Measurements from ENCODE around the gene AJAP1.
"Not testable (repeated sequence)": the region's sequence is repeated elsewhere in the genome, so short reads cannot be mapped to it uniquely, and the experiment has no call there.

The AJAP1 gene, protein sequence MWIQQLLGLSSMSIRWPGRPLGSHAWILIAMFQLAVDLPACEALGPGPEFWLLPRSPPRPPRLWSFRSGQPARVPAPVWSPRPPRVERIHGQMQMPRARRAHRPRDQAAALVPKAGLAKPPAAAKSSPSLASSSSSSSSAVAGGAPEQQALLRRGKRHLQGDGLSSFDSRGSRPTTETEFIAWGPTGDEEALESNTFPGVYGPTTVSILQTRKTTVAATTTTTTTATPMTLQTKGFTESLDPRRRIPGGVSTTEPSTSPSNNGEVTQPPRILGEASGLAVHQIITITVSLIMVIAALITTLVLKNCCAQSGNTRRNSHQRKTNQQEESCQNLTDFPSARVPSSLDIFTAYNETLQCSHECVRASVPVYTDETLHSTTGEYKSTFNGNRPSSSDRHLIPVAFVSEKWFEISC

DNA sequence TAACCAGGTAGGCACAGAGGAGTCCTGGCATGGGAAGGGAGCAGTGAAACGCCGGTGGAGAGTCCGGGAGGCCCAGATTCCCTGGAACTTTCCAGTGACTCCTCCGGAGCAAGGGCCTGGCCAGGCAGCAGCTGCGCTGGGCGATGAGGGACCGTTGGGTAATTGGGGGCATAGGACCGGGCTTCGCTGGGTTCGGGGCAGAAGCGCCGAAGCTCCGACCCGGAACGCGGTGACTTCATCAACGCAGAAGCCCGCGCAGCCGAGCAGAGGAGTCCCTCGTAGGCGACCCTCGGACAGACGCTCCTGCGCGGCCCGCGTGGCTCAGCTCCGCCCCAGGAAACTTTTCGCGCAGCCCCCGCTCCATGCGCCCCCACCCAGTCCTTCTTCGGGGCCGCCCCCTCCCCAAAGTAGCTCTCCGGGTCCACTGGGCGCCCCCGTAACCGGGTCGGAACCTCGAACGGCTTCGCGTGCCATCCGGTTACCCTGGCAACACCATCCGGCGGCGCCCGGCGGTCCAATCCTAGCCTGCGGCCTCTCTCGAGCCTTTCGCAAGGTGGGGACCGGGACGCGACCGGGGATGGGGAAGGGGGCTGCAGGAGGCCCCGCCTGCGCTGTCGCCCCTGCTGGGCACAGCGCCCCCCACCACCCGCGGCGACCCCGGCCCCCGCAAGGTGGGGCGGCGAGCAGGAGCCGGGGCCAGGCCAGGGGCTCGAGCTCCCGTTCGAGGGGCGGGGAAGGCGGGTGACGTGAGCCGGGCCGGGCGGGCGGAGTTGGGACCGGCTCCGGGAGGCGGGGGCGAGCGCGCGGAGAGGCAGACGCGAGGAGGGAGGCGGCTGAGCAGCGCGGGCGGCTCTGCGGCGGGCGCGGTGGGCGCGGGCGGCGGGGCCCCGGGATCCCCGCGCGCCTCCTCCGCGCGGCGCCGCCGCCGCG lies at the start of gene AJAP1:
AJAP1 (plus strand) TSS at position 814 of the 930 bp plus-strand sequence. CDS start 817 bp downstream, outside the sequence.
- DNase-seq, result no peak

DNA sequence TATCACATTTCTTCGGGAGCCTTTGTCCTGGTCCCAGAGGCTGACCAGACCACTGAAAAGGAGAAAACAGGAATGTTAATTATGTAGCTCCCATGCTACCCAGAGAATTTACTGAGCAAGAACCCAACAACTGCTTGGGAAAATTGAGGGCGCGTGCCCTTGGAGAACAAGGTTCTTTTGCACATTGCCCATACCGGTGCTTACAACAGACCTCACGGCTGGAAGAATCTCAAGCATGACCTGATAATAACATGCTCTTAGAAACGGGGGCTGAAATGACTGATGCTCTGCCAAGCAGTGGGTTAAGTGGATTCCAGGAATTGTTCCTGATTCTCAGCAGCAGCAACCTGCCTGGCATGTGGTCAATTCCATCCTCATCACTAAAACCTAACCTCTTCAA lies 49.3 kb upstream of the AJAP1 start:
- no peak for DNase-seq

DNA sequence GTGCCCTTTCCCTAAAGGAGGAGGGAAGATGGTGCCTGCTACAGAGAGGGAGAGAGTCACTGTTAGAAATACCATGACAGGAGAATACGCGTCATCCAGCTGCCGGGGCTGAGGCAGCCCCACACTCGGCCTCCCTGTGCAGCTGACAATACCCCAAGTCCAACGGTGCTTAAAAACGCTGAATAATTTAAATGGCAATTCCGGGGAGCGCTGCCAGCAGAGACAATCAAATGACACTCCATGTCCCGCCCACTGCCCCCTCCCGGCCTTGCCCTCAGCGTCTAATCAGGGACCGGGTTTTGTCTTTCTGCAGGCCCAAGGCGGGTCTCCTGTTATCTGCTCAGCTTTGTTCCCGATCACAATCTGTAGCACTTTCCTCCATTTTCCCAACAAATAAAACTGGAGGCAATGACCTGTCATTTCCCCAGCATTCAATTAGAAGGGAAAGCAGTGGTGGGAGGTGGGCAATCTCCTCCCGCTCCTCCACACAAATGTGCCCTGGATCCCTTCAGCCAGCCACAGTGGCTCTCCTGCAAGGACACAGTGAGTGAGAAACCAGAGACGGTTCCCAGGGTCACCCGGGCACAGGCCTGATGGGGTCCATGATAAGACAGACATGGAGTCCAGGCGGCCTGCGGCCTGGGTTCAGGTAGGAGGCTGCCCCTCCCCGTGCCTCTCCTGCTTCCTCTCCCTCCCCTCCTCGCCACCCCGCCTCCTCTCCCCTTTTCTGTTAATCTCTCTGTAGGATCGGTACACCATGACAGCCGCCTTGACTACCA lies 42.7 kb upstream of the AJAP1 start:
- no peak for DNase-seq

DNA sequence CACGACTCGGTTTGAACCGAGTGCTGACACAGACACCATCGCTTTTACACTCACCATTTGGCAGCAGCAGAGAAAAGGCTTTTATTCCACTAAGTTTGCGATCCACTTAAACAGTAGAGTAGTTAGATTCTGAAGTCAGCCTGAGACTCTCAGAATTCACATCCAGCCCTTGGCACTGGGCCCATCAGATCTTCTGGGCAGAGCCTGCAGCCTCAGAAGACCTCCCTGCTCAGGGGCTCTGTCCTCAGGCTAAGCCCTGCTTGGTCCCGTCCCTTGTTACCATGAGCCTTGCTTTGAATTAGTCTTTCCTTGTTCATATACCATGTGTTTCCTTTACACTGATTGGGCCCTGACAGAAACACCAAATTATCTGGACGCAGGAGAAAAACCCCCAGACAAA lies 41.4 kb upstream of the AJAP1 start:
- DNase-seq, result no peak

DNA sequence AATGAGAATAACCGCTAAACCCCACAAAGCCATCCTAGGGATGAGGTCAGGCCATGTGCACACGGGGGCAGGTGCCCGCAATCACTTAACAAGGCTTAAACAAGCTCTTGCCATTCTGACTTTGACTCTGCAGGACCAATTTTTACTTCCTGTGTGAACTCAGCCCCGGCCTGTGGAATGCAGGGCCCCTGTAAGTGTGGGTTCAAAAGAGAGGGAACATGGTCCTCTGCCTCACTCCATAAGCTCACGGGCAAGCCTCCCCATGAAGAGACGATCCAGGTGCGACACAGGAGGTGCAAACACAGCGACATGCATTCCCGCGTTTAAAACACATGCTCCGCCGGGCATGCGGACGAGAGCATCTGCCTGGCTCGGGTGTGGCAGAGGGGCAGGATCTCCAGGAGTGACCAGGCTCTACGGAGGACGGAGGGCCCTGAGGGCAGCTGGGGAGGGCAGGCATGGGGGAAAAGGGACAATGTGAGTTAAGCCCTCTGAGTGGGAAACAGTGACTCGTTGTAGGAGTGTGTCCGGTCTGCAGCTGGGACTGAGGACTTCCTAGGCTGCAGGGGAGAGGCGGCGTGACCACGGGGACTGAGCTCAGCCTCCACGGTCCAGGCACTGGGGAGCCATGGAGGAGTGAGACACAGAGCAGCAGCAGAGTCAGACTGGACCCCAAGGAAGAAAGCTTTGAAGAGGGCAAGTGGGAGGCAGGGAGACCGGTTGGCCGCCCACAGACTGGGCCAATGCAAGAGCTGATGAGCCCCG lies 40.6 kb upstream of the AJAP1 start:
- no peak for DNase-seq

DNA sequence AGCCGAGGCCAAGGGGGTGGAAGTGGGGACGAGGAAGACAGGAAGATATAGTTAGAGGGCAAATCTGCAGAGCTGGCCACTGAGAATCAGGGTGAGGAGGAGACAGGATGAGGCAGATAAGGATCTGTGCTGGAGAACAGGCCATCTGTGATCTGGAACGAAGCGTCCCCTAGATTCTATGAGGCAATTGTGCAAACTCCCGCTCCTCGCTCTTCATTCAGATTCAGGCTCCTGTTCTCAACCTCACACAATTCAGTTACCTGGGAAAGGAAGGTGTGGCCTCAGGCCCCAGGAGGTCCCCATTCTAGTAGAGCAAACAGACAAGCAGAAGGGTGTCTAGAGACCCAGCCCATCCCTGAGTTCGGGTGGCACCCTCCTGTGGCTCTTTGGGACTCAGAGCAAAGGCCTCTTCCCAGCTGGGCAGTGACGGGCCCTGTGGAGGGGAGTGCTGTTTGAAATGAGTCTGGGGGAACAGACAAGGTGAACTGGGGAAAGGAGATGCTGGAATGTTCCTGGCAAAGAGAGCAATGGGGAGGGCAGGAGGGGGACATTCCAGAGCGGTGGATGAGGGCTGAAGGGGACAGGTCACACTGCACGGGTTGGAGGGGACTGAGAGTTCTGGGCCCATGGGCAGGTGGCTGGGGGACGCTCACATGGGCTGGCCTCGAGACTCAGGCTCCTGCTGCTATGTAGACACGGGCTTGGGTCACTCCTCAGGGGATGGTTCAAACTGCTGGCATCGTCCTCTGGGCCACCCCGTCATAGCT lies 39.9 kb upstream of the AJAP1 start:
- no peak for DNase-seq

DNA sequence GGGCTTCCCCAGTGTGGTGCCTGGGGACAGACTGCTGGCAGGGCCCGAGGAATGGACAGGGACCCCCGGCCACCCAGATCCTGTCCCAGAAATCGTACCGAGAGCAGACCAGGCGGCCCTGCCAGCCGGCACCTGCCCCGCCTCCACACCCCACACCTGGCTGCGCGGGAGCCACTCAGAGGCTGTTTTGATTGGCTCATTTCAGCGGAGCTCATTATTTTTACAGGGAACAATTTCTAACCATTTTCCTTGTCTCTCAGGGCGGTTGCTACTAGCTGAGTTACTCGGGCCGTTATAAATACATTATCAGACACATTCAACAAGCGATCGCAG lies 39.3 kb upstream of the AJAP1 start:
- DNase-seq, result no peak

DNA sequence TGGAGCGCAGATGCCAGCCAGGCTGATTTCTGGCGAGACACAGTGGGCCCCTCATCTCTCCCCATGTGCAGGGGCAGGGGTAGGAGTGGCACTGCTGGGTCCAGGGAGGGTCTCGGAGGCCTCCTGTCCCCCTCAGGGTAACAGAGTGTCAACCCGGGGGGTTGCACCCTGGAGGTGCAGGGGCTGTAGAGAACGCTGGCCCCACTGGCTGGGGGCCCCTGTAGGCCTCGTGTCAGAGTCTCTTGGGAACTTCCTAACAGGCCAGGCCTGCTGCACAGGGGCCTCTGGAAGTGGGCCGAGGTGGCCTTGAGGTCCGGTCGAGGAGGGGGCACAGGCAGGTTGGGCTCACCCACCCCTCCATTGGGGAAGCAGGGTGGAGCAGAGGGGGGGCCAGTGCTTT lies 38.9 kb upstream of the AJAP1 start:
- no peak for DNase-seq

DNA sequence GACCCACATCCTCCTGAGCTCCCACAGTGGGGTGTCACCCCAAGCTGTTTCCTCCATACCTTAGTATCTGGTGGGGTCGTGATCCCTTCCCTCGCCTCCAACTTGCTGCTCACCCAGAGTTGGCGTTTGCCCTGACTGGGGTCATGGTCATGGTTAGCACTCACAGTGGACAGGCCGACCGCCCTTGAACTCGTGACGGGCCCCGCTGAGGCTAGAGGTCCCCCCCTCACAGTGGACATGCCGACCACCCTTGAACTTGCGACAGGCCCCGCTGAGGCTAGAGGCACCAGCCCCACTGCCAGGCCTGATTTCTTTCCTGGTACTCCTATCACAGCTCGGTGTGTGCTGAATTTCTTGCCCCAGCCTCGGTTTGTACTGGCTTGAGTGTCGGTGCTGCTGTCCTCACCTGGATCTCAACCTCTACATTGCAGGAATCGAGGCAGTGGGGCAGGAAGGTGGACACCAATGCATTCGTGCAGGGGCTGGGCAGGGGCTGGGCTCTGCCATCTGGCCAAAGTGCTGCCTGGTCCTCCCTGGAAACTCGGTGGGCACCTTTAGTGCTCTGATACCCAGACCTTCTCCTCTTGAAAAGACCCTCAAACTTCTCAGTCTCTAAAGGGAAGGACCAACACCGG lies 37.5 kb upstream of the AJAP1 start:
- DNase-seq, result no peak

DNA sequence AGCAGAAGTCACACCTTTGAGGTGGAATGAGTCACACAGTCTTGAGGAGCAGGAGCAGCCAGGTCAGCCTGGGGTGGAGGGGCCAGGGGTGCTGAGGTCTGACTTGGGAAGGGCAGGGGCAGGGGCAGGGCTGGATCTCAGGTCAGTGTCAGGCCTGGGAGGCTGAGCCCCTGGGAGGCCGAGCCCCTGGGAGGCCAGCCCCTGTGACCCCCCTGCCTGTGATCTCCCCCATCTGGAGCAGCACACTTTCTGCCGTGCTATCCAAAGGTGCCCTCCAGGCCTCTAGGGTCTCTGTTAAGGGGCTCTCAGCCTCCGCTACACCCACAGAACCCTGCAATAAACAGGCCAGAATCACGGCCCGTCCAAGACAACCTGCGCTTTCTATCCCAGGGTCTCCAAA lies 36.9 kb upstream of the AJAP1 start:
- no peak for DNase-seq

DNA sequence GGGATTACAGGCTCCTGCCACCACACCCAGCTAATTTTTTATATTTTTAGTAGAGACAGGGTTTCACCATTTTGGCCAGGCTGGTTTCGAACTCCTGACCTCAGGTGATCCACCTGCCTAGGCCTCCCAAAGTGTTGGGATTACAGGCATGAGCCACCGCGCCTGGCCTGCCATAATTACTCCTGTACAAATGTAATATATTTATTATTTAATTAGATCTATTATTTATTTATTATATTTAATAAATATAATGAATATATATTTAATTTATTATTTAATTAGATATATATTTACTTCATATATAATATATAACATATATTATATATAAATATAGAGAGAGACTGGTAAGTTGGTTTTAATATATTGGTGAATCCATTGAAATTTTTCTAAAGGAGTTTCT lies 35.6 kb upstream of the AJAP1 start:
- not testable (repeated sequence) for DNase-seq

DNA sequence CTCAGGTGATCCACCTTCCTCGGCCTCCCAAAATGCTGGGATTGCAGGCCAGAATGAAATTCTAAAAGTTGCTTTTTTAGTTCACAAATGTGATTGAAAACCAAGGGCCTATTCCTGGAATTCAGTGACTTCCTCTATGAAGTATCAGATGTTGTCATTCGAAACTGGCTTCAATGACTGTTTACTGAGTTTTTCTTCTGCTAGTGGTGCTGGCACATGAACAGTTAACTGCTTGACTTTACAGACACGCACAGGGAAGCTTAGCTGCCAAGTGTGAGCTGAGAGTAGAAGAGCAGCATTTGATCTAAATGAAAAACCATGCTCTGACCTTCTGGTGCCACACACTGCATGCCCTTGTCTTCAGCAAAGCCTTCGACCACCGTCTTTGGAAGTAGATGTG lies 32.8 kb upstream of the AJAP1 start:
- no peak for DNase-seq

DNA sequence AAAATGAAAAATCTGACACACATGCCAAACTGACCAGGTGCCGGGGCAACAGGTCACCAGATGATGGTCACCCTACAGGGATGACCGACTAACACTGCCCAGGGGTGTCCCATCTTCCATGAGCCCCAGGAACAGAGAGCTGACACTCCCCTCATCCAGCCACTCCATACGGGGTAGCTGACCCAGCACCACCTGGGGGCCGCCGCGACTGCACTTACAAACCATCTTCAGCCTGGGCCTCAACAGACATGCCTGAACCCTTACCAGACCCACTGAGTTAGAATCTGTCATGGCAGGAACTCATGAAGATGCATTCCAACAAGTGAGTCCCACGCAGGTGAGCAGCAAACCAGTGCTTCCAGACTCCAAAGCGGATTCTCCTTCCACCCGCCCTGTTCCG lies 31.6 kb upstream of the AJAP1 start:
- no peak for DNase-seq

DNA sequence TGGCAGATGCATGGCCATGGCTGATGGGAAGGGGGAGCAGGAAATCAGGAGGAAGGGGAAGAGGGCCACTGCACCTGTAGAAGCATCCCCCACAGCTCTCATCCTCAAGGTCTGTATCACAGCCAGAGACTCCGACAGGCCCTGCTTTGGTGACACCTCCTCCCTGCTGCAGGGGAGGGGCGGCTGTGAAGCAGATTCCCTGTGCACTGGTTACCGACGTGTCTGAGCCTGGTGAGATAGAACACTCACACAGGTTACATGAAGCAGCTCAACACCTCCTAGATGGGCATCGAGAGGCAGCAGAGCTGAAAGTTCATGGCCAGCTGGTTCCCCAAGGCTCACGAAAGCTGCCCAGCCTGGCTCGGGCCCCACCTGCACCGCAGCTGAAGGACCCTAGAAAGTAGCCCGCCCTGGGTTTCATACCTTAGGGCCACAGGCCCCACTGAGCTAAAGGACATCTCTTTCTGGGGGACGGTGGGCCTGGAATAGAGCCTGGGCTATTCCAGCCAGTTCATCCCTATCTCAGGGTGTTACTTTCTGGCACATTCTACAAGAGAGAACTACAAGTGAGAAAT lies 30.2 kb upstream of the AJAP1 start:
- no peak for DNase-seq

DNA sequence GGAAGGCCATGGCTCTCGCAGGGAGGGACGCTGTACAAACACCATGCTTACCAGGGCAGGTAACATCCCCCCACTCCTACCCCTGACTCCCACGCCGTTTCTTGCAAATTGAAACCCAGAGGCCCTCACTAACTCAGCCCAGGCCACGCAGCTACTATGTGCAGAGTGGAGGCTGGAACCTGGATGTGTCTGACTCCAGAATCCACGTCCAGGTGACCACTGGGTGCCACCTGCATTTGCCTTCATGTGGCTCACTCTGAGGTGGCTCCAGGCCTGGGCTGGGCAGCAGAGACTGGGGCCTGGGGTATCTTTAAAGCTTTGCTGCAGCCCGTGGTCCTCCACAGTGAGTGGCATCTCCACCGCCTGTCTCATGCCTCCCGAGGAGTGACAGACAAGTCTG lies 29.6 kb upstream of the AJAP1 start:
- DNase-seq, result no peak

DNA sequence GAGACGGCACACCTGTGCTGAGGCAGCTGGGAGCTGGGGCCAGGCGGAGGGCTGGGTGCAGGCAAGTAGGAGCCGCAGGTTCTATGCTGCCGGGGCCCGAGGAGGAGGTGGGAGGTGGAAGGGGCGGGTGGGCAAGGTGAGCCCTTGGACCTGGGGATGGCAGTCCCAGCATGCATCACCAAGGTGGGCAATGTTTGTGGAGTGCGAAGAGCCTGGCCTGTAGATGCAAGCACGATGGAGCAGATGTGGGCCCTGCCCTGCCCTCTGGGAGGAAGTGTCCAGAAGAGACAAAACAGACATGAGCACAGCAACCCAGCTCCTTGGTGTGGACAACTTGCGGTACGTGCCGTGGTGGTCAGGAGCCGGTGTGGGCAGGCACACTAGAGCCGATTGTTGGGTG lies 28.3 kb upstream of the AJAP1 start:
- no peak for DNase-seq

DNA sequence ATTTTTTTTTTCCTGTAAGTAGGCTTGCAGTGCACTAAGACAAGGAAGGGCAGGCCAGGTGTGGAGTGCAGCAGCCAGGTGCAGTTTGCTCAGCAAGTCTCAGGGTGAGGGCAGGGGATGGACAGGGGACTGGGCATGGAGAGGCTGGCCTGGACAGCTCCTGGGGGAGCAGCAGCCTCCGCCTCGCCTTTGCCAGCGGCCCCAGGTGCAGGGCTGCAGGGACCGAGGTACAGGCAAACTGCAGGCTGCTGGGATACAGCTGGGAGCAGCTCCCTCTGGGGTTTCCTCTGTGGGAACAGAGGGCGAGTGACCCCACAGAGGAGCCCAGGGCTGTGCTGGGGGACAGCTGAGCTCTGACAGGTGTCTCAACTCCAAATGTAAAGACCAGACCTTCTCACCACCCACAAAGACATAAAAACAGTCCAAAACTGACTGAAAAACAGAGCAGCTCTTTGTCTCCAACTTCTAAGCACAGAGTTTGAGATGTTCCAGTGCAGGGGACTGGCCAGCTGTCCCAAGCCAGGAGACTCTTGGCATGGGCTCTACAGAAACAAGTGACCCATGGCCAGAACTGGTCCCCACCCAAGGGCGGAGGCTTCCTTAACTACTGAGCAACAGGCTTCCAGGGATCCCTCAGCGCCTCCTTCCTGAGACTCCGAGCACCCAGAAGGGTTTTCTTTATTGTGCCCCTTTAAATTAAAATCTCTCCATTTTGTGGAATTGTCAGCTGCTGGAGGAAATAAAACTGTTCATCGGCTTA lies 27.7 kb upstream of the AJAP1 start:
- DNase-seq, result no peak

DNA sequence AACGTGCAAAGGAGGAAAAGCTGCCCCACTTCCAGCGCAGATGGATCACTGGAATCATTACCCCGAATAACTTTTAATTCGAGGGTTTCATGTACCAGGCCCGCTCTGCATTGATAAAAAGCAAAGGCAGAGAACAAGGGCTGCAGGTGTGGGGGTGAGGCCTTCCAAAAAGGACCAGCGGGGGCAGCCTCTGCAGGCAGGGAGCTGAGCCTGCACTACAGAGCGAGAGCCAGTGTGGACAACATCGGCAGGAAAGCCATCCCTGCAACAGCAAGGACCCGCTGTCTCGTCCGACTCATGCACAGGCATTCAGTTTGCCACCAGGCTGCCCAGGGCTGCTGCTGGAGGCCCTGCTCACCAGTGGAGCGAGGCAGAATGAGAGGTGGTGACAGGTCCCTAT lies 27.1 kb upstream of the AJAP1 start:
- no peak for DNase-seq

DNA sequence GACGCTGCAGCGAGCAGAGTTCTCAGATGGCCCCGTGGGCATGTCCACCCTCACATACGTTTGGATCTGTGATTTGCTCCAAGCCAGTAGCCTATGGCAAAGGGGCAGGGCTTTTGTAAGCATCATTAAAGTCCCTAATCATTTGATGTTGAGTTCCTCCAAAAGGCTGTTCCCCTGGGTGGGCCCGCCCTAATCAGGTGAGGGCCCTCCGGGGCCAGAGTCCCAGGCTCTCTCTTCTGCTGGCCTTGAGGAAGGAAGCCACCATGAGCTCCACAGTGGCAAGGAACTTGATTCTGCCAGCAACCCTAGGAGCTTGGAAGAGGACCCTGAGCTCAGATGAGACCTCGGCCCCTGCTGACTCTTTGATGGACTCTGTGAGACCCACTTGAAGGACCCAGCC lies 25.4 kb upstream of the AJAP1 start:
- DNase-seq, result no peak

DNA sequence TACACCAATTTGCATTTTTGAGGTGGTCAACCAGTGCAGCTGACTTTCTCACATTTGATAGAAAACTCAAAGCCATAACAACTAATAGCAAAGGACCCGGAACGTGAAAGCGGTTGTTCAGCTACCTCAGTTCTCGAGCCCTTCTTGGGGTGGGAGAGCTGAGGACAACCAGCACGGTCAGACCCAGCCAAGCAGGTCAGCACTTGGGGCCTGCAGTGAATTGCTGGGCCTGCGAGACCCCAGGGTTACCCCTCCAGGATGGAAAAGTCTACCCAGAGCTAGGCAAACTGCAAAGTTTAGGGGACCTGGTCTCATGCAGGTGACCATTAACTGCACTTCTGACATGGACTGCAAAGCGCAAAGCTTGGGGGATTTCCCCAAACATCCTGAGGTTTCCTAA lies 23.8 kb upstream of the AJAP1 start:
- no peak for DNase-seq
